OCI-M2 (cell line): Measurements from ENCODE around the gene TTLL5.

Experiments used
- DNase-seq: peaks from one replicate; lab custom pipeline; 2025; ENCODE audit not compliant: unreplicated experiment; lab: John Stamatoyannopoulos, UW

TTLL5 gene

DNA sequence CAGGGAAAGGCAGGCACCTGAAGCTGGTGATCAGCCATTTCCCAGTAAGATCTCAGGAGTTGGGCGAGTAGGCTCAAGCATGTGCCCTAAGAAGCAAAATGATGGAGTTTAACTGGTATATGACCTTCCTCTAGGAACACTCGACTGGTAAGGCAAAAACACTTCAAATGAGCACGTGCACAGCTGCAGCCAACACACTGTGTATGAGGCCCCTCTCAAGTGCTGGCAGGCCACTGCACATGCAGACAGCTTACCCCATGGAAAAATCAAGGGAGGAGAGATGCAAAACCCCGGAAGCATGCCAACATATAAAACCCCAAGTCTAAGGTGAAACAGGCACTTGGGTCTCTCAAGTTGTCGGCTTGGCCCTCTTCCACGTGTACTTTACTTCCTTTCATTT lies 39.2 kb downstream of the TTLL5 start:
- DNase-seq = no peak

DNA sequence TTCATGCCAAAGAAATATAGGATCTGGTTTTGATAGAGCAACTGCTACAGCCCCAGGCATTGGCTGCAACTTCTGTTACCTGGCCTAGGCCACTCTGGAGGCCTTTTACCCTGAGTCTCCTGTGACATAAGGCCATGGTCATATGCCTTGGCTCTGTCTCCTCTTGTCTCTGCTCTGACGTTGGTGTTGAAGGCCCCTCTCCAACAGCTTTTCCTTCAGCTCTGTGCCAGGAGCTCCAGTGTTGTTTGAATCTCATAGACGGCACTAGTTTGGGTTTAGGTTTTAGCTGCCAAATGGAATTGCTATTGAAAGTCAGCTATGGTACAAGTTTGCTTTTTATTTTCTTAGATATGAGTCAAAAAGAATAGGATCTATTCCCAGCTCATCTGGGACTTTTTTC lies 41.1 kb downstream of the TTLL5 start:
- DNase-seq = no peak

DNA sequence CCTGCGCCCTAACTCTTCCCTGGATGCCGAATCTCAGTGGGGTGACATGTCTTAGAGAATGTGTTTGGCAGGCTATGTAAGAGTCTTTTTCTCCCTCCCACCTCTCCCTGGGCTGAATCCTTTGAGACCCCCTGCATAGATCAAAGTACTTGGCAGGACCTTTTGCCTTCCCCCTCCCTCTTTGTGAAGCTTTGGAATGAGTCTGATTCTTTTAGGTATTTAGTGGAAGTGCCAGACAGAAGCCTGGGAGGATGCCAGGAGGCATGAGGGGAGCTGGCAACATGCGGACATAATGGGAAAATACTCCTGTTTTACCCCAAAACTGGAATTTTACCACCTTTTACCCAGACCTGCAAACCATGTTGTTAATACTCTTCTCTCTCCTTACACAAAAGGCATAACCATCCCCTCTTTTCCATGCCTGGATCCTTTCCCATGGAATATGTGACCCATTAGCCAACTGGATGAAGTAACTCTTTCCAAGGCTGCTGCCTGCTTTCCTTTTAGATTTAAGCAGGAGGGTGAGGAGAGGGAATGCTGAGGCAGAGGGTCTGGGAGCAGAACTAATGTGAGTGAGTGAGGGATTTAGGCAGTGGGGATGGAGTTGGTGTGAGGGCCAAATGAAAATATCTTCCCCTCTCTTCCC lies 41.7 kb downstream of the TTLL5 start:
- no peak for DNase-seq

DNA sequence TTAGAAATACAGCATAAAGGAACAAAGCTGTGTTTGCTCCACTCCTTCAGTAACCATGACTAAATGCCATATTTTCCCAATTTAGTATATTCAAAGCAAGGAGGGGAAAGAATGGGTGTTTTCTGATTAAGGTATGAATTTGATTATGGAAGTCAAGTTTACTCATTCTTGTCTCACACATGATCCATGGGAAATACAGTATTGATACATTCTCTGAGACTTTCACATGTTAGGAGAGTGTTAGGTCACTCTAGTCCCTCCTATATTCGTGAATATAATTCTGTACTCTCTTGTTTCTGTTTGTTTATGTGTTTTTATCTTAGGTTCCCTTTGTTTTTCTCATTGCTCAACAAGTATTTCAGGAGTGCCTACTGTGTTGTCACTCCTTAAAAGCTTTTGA lies 42.4 kb downstream of the TTLL5 start:
- no peak for DNase-seq

DNA sequence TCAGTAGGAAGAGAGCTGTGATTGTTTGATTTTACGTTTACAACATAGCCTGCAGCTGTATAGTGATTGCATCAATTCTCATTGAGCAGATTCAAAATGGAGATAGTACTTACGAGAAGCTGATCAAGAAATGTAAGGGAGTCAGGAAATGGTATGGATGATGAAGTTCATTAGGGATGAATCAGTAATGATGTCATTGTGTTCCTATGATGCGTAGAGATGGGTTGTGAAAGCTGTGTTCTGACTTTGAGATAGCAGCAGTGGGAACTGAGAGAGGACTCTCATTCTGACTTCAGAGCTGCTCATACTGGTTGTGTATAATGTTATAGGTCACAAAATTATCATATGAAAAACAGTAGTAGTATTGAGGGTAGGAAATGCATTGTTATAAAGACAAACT lies 44.0 kb downstream of the TTLL5 start:
- DNase-seq = no peak

DNA sequence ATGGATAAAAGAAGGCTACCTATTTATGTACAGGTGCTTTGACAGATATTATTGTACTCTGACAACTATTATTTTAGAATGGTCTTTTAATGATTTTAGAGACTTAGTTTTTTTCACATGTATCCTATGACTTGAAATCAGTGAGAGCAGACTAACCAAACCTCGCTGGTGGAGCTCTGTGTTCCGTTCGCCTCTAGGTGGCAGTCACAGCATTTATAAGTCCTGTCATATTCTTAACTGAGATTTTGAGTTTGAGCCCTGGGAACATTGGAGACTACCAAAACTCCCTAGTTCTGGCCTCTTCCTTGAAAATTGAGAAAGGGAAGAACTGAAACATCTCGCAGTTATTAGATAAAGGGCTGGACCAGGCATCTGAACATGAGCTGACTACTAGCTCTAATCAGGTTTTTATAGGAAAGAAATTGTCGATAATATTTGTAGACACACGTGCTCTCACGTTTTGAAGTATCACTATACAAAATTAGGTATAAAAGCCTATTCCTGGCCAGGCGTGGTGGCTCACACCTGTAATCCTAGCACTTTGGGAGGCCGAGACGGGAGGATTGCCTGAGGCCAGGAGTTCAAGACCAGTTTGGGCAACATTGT lies 48.3 kb downstream of the TTLL5 start:
- DNase-seq = no peak

DNA sequence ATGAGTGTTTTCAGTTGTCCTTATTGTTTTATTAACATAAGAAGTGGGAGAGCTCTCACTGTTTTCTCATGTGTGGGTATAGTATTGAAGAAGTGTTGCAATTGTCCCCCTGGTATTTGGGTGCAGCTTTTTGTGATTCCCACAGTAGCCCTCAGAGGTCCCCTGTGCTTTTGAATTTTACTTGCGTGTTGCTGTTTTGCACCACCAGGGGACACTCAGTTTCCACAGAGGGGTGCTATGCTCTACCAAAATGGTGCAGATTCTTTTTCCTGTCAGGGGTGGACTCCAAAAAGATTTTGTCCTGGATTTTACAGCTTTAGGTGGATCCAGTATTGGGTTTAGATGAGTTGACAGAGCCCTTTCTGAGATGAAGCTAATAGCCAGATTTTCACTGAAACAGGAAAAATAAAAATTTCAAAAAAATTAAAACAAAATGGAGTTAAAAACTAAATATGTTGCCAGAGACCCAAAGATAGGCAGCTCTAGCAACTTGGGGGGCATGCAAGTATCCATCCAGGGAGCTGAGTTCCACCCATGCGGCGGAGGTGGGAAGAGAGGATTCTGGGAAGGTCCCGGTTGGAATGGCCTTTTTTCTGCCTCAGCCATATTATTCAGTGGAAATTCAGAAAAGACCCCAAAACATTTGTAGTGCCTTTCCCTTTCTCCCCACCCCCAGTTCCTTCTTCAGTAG lies 50.2 kb downstream of the TTLL5 start:
- no peak for DNase-seq

DNA sequence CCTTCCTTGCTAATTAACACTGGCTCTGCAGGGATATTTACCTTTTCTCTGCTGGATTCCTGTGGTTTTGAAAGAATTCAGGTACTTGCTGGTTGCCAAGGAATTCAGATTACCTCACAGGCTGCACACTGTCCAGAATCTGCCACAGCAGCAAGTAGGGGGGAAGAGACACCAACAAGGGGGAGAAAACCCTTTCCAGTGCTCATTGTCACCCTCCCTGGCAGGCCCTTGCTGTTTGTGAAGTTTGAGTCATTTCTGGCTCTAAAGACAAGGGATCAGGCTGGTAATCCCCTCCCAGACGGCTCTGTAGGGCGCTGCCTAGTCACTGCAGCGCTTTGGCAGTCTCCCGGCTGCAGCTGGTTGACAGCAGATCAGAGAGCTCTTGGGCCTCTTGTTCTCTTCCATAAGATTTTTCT lies 50.8 kb downstream of the TTLL5 start:
- DNase-seq = no peak

DNA sequence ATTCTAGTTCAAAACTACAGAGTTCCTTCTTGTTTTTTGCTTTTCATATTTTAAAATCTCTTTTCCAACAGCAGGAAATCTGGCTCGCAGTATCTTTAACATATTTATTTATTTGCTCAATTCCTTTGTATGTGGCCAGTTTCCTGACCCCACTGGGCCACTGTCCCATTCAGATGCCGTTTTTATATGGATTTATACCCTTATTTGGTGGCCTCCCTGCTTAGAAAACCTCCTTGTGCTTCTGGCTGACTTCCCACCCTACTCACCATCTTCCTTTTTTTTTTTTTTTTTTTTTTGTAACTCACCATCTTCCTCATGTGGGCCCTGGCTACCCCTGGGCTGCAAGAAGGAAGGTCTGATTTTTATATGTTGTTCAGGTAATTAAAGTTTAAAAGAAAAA lies 53.9 kb downstream of the TTLL5 start:
- no peak for DNase-seq

DNA sequence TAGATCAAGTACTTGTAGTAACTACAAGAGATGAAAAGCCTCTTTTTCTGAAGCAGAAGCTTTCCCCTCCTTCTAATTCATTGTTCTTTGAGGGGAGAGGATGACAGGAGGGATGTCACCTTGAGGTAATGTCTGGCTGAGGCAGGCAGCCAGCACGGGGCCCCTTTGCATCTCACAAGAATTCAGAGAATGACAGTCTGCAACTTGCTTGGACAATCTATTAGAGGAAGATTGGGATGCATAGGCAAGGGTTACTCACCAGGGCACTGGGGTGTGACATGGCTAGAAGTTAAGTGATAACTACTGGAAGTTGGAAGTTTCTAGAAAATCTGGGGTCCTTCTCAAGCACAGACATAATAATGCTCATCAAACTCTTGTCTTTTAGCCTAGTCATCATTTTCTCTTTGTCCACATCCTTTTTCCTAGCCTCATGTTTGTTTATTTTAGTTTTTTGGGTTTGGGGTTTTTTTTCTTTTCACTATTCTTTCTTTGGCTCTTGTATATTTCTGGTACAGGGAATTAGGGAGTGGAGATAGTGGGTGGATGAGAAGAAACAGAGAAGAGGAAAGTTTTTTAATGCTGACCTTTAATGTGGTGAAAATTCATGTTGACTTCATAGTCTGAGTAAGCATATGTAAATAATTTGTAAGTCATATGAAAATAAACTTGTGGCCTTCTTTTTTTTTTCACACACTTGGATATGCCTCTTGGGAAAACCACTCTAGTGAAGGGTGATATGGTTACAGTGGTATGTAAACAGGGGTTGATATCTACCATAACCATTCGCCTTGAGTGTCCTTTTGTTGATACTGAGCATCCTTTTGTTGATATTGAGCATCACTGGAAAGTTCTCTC lies 55.1 kb downstream of the TTLL5 start:
- DNase-seq = no peak

DNA sequence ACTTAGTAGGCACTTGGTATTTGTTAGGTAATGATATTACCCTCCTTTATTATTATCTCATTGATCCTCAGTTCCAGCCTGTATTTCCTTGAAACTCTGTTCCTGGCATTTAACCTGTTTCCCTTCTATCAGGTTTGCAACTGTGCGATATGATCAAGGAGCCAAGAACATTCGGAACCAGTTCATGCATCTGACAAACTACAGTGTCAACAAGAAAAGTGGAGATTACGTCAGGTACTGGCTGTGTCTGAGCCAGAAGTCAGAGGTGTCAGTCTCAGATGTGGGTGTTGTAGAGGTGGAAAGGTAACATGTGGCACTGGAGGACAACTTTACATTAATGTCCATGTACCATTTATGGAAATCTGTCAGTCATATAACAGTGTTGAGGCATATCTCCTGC lies 56.7 kb downstream of the TTLL5 start:
- no peak for DNase-seq

DNA sequence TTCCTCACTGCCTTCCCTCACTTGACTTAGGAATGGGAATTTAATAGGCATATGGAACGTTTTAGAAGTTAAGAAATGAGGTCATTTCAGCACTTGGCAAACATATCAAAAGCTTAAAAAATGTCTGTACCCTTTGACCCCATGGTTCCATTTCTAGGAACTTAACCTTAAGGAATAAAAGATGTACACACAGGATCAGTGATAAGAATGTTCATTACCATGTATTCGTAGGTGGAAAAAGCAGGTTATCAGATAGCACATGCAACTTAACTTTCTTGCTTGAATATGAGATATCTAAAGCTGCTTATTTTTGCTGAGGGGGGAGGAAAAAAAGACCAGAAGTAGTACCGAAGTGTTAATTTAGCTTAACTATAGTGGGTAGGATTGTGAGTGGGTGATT lies 57.2 kb downstream of the TTLL5 start:
- no peak for DNase-seq

DNA sequence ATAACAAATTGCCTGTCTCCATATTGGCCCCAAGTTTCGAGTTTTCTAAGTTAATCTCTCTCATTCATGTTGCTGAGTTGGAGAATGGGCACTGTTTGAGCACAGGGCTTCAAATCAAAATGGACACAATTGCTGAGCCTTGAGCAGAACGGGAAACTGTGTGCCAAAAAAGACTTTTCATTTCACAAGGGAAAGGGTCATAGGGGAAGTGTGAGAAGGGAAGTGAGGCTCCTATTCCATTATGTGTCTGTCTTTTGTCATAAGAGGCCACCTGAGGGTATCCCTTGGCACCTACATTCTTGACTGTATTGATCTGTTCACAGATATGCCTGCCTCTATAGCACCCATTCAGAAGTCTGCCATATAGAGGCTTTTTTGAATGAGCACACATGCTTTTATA lies 59.1 kb downstream of the TTLL5 start:
- DNase-seq = no peak

DNA sequence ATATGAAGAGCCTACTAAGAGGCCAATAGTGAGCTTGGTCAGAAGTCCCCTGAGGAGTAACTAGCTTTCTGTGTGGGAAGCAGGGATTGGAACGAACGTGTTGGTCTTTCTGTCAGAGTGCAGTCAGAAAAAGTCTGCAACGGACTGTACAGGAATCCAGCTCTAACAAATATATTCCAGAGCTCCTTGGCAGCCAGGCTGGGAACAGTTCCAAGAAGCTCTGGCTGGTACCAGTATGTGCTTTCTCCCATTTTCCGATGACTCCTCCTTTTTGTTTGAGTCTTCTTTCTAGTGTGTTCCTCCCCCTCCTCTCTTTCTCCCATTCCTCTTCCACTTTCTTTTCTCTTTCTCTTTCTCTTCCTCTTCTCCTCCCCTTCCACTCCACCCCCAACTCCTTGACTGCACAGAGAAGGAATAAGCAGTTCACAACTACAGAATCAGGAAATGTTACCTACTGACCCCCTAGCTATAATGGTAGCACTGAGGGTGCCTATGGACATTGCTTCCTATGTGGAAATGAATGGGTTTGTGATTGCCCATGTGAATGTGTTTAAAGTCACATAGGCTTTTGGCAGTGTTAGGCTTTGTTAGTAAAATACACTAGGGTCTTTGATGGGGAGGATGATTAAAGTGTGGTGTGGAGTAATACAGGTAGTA lies 59.9 kb downstream of the TTLL5 start:
- DNase-seq = no peak

DNA sequence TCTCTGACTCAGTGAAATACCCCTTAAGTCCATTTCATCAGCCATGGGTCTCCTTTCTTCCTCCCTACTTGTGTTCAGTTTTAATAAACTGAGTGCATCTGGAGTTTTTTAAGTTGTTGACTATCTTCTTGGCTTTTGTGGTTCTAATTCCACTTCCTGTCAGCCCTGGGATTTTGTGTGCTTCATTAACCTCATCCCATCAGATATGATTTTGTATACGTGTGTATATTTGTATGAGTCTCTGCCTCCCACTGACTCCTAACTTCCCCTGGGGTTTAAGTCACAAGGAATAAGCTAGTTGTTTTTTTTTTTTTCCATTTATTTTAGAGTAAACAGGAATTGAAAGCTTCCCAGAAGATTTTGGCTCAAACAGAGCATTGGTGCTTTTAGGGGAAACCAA lies 62.7 kb downstream of the TTLL5 start:
- no peak for DNase-seq

DNA sequence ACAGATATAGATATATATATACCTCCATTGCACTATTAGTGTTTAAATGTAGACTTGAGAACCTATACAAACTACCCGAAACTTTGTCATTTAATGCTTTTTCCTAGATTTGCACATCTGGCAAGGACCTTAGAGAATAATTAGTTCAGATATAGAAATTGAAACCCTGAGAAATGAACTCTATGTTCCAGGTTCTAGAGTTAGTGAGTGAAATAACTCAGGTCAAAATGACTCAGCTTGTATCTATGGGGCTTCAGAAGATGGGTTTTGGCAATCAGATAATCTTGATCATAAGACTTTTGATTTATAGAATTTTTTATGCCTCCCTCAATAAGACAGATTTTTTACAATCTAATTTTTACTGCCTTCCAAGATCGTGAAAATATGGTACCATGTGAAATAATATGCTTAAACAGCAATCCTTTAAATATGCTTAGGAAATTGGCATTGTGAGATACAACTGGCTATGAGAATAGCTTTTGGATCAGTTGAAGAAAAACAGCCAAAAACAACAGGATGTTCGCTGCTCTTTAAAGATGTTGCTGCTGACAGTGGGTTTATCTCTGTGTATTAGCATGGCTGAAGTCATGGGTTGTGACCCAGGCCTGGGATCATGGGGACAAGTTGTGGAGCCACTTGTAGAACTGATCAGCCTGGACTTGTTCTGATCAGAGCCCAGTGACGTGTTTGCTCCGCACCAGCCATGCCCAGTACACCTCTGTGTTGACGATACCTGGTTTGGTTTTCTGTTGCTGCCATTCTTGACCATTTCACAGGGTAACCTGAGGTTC lies 63.6 kb downstream of the TTLL5 start:
- no peak for DNase-seq

DNA sequence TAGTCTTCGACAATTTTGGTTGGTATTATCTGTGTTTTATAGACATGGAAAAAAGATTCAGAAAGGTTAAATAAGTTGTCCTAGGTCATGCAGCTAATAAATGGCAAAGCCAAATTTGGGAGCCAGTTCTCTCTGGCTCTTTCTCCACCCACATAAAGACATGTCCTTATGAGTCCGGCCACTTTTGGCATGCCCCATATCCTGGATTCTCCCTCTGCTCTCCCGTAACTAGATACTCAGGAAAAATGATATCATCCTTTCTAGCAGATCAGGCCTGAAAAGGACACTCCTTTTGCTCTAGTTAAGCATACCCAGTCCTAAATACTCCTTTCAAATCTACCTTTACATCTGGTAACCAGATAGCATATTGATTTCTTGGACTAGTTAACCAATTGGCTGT lies 64.4 kb downstream of the TTLL5 start:
- DNase-seq = no peak

DNA sequence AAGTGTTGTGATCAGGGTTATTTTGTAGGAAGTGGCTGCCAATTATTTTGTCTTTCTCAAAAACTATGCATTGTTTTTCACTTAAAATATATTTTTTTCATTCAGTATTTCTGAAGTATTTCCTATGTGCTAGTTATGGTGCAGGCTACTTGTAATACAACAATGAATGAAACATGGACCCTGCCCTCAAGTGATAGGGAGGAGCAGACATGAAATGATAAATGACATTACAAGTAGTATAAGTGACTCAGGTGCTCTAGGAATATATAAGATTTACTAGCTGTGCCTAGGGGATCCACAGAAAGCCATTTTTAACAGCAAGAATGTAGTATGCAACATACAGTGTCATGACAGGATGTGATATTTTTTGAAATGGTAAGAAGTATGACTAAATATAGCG lies 65.3 kb downstream of the TTLL5 start:
- DNase-seq = no peak

DNA sequence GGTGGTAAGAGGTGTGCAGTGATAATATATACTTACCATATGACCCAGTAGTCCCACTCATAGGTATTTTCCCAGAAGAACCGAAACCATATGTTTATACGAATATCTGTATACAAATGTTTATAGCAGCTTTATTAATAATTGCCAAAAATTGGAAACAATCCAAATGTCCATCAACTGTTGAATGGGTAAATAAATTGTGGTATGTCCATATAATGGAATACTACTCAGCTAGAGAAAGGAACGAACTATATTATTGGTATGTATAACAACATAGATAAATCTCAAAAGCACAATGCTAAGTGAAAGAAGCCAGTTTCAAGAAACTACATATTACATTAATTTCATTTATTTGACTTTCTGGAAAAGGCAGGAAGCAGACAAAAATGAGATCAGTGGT lies 66.1 kb downstream of the TTLL5 start:
- DNase-seq = no peak

DNA sequence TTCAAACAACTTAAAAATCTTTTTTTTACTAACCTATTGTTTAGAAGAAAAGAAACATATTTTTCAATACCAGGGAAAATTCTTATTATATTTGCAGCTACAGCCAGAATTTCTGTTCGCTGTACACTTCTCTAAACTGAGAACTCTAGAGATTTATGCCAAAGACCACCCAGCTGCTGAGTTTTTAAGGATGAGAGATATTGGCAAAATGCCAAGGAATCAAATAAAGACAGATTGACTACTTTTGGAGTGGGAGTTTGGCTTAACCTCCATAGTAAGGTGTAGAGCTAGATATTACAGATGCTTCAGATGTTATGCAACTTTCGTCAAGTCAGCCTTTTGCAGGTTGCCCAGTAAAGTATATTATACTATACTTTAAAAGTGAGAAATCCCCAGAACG lies 71.8 kb downstream of the TTLL5 start:
- DNase-seq = no peak
